Type B pancreatic cell (in vitro differentiated cells): ENCODE data around the gene FRMD4A. TPM values are rescaled to one million over a fixed set of nuclear protein-coding genes. Genes with fewer than 3 reads are reported as not detected.

Experiments
- DNase-seq: peaks from one replicate; pipeline ENCODE4 v3.0.0; 2021; ENCODE audit warnings: mixed read lengths; ENCODE audit not compliant: unreplicated experiment; ENCODE audit errors: extremely low spot score
- H3K27ac Mint-ChIP-seq: 2 replicates; pipeline ENCODE4 v1.8.0; 2021; ENCODE audit warnings: mild to moderate bottlenecking, mixed read lengths
- H3K27me3 Mint-ChIP-seq: 2 replicates; pipeline ENCODE4 v1.8.0; 2021; ENCODE audit warnings: mixed read lengths
- H3K36me3 Mint-ChIP-seq: 2 replicates; pipeline ENCODE4 v1.8.0; 2021; ENCODE audit warnings: mixed read lengths
- H3K4me1 Mint-ChIP-seq: one replicate; pipeline ENCODE4 v1.8.0; 2021; ENCODE audit warnings: mixed read lengths; ENCODE audit not compliant: unreplicated experiment
- H3K4me3 Mint-ChIP-seq: 2 replicates; pipeline ENCODE4 v1.8.0; 2021; ENCODE audit warnings: mild to moderate bottlenecking, mixed read lengths
- H3K9me3 Mint-ChIP-seq: 2 replicates; pipeline ENCODE4 v1.8.0; 2021; ENCODE audit warnings: mixed read lengths
- CTCF ChIP-seq: fragments of 200-600 bp; sonication (generic); conservative IDR thresholded peaks from 2 replicates; pipeline ENCODE4 v1.5.0; 2021; ENCODE audit warnings: antibody characterized with exemption, mild to moderate bottlenecking
- total RNA-seq: library from RNA; stranded (reverse); gene quantifications from 2 replicates; pipeline ENCODE4 v1.2.1, GENCODE V29; 2021; ENCODE audit warnings: low replicate concordance

FRMD4A gene
- total RNA-seq, 1 donor from 2014 or later = 88.9 TPM

- Mint-ChIP-seq H3K4me1 (peaks cover 25% of the 10 kb centered on the region), H3K4me3 (no peak overlapping the region), H3K27me3 (no peaks in the 10 kb centered on the region), H3K36me3 (peaks cover 61% of the 10 kb centered on the region), H3K9me3 (no peaks in the 10 kb centered on the region), H3K27ac (no peak overlapping the region)
- TF ChIP-seq CTCF = no peak
- no peak for DNase-seq
Measured at GRCh38 chr10:13665516-13666262, 665.0 kb downstream of the FRMD4A start.

GRCh38 chr10:13661256-13661655 is 669.5 kb downstream of the FRMD4A start:
- peak overlapping the region; percentile 3 for H3K27ac Mint-ChIP-seq
- peaks cover 20% of the 10 kb centered on the region for H3K4me1 Mint-ChIP-seq
- TF ChIP-seq CTCF = no peak
- H3K4me3 Mint-ChIP-seq = no peak overlapping the region
- peaks cover 41% of the 10 kb centered on the region for H3K36me3 Mint-ChIP-seq
- H3K9me3 Mint-ChIP-seq = no peaks in the 10 kb centered on the region
- no peaks in the 10 kb centered on the region for H3K27me3 Mint-ChIP-seq
- DNase-seq = no peak

- H3K36me3 Mint-ChIP-seq = peaks cover 41% of the 10 kb centered on the region
- peaks cover 20% of the 10 kb centered on the region for H3K4me1 Mint-ChIP-seq
- no peaks in the 10 kb centered on the region for H3K9me3 Mint-ChIP-seq
- TF ChIP-seq CTCF = no peak
- no peak overlapping the region for H3K4me3 Mint-ChIP-seq
- no peaks in the 10 kb centered on the region for H3K27me3 Mint-ChIP-seq
- H3K27ac Mint-ChIP-seq = peak overlapping the region; percentile 65
- no peak for DNase-seq
Measured at GRCh38 chr10:13660551-13660920, 670.2 kb downstream of the FRMD4A start.

GRCh38 chr10:13659887-13660550 is 670.7 kb downstream of the FRMD4A start:
- H3K36me3 Mint-ChIP-seq = peaks cover 37% of the 10 kb centered on the region
- peaks cover 20% of the 10 kb centered on the region for H3K4me1 Mint-ChIP-seq
- DNase-seq = no peak
- peak overlapping the region; percentile 45 for H3K27ac Mint-ChIP-seq
- no peaks in the 10 kb centered on the region for H3K9me3 Mint-ChIP-seq
- no peaks in the 10 kb centered on the region for H3K27me3 Mint-ChIP-seq
- peak; percentile 95 for TF ChIP-seq CTCF
- H3K4me3 Mint-ChIP-seq = no peak overlapping the region

- H3K9me3 Mint-ChIP-seq = no peaks in the 10 kb centered on the region
- peaks cover 35% of the 10 kb centered on the region for H3K36me3 Mint-ChIP-seq
- no peak overlapping the region for H3K27ac Mint-ChIP-seq
- H3K4me1 Mint-ChIP-seq = peaks cover 20% of the 10 kb centered on the region
- no peak for DNase-seq
- no peaks in the 10 kb centered on the region for H3K27me3 Mint-ChIP-seq
- H3K4me3 Mint-ChIP-seq = no peak overlapping the region
- no peak for TF ChIP-seq CTCF
Measured at GRCh38 chr10:13658871-13659685, 671.6 kb downstream of the FRMD4A start.
